NCI-H748 (cell line): ENCODE measurements around the gene ZNF217.
"Not testable (repeated sequence)": the region's sequence is repeated elsewhere in the genome, so short reads cannot be mapped to it uniquely, and the experiment has no call there.

ENCODE experiments used
- DNase-seq: peaks from one replicate; lab custom pipeline; 2025; ENCODE audit not compliant: unreplicated experiment; lab: John Stamatoyannopoulos, UW

The ZNF217 gene

DNA sequence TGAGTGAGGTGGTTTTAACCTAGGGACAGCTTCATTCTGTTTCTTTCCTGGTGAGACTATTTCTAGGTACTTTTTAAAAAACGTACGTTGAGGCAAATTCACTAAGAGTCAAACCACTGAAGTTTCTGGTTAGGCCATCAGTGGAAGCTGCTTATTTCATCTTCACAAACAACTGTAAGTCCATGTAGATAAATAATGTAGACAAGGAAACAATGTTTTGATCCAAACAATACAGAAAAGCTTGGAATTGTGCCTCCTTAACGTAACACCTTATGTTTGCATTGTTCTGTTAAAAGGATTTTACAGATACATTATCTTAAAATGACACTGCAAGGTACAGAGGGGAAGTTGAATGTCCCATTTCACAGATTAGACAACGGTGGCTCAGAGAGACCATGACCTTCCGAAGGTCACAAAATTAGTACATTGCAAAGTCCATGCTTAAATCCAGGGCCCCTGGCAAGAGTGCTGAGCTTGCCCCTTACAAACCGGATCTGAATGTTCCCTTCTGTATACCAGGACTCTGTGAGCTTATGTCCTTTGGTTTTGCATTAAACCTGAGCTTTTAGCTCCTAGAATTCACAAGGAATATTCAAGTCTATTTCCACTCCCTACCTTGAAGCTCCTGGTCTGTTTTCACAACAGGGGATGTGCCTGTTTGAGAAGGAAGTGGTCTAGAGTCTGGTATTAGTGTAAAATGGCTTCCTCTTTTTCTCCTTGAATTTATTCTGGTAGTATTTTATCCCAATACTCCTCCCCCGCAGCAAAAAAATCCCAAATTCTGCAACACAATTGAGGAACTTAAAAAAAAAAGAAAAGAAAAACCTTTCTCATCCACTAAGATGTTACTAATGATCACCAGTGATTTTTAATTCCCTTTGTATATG, 28.9 kb upstream of the ZNF217 start:
- no peak for DNase-seq

DNA sequence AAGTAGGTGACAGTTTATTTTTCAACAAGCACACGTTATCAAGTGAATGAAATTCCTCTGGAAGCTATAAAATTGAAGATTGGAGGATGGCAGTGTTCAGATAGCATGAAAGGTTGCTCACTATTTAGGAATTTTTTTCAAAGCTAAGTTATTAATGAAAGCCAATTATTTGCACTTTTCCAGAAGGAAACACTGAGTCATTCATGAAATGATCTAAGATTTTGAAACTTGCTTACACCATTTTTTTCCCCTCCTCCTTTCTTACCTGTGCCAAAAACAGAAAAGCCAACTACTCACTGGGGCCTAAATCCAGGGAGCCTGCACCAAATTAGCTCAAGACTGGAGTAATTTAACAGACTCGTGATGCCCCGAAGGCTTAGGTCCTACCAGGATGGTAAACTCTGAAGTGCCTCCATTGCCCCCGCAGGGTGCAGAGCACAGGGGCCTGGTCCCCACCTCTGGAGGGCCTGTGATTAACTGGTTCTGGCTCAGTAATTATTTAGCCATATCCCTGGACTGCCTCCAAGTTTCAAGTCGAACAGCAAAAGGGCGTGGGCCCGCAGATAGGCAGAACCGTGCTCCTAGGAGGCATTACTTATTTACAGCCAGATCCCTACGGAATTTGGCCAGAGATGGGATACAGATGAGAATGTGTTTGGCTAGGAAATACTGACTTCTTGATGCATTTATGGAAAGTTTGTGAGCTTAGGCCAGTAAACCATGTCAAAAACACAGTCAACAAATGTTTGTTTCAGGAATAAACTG, 28.0 kb upstream of the ZNF217 start:
- no peak for DNase-seq

DNA sequence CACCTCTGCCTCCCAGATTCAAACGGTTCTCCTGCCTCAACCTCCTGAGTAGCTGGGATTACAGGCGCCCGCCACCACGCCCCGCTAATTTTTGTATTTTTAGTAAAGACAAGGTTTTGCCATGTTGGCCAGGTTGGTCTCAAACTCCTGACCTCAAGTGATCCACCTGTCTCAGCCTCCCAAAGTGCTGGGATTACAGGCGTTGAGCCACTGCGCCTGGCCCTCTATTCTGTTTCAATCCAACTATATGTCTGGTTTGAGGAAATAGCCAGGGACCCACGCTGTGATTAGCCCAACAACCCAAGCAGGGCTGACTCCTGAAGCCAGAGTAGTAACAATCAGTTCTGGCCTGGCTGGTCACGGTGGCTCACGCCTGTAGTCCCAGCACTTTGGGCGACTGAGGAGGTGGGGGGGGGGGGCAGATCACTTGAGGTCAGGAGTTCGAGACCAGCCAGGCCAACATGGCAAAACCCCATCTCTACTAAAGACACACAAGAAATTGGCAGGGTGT, 24.9 kb upstream of the ZNF217 start:
- DNase-seq: not testable (repeated sequence)

DNA sequence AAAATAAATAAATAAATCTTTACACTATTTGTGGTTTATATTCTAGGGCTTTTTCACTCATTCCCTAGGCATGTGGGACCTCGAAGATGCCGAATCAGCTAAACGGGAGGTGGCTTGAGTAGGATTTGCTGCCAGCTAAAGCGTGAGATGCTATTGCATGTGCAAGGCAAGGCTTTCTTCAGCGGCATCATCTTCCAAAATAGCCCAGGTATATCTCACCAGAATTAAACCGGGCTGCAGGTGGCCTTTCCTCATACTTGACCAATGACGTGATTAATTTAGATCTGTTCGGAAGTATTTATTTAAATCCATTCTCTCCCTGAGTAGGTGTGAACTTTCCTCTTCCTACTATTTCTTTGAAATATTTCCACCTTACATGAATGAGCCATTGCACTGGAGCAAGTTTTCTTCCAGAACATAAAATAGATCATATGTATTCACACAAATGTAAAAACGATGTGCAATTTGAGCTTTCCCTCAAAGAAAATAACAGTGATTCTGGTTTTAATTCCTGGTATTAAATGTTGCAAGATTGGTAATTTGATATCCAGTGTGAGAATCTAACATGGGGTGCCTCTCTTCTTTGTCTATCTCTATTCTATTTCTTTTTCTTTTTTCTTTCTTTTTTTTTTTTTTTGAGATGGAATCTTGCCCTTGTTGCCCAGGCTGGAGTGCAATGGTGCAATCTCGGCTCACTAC, 24.3 kb upstream of the ZNF217 start:
- no peak for DNase-seq

DNA sequence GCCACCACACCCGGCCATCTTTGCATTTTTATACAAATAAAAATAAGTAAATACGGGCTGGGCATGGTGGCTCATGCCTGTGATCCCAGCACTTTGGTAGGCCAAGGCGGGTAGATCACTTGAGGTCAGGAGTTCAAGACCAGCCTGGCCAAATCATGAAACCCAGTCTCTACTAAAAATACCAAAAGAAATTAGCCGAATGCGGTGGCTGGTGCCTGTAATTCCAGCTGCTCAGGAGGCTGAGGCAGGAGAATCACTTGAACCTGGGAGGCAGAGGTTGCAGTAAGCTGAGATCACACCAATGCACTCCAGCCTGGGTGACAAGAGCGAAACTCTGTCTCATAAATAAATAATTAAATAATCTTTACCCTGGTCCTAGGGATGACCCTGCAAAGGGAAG, 22.9 kb upstream of the ZNF217 start:
- DNase-seq: not testable (repeated sequence)

DNA sequence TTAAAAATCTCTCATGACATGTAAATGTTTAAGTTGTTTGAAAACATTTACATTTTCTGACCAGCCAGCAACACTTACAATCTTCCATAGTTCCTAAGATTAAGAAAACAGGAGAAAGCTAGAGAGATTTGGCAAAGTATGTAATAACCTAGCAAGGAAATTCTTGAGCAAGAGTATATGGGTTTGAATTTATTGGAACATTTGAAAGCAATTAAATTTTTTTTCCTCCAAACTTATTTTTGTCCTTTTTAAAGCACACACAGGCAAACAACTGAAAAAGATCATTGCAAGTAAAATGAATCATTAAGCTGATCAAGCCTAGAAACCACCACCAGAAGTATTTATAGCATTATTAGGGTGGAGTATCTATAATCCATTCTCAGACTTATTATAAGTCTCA, 20.1 kb upstream of the ZNF217 start:
- DNase-seq: no peak

DNA sequence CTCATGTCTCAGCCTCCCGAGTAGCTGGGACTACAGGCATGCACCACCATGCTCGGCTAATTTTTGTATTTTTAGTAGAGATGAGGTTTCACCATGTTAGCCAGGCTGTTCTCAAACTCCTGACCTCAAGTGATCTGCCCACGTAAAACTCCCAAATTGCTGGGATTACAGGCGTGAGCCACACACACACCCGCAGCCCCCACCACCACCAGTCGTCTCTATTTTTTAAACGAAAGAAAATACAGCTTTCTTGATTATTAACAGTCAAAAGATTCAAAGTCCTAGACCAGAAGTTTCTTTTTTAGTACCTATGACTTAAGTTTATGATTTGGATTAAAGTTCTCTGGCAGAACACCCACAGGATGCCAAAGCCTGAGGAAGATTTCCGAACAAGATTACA, 18.6 kb upstream of the ZNF217 start:
- not testable (repeated sequence) for DNase-seq

DNA sequence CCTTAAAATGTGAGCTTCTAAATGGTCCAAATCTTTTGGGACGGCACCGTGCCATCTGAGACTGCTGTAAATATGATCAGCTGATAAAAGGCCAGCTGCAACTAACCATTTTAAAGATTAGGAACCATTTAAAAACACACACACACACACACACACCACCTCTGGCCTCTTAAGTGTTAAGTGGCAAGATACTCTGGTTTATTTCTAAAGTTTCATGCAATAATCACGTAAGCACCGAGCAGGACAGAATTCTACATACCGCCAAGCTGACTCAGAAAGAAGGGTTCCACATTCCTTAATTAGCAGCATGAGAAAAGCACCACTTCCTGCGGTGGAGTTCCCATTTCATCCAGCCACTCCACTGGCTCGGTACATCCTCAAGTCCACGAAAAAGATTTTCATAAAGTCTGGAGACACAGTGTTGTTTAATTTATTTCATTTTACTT, 17.8 kb upstream of the ZNF217 start:
- DNase-seq: no peak

DNA sequence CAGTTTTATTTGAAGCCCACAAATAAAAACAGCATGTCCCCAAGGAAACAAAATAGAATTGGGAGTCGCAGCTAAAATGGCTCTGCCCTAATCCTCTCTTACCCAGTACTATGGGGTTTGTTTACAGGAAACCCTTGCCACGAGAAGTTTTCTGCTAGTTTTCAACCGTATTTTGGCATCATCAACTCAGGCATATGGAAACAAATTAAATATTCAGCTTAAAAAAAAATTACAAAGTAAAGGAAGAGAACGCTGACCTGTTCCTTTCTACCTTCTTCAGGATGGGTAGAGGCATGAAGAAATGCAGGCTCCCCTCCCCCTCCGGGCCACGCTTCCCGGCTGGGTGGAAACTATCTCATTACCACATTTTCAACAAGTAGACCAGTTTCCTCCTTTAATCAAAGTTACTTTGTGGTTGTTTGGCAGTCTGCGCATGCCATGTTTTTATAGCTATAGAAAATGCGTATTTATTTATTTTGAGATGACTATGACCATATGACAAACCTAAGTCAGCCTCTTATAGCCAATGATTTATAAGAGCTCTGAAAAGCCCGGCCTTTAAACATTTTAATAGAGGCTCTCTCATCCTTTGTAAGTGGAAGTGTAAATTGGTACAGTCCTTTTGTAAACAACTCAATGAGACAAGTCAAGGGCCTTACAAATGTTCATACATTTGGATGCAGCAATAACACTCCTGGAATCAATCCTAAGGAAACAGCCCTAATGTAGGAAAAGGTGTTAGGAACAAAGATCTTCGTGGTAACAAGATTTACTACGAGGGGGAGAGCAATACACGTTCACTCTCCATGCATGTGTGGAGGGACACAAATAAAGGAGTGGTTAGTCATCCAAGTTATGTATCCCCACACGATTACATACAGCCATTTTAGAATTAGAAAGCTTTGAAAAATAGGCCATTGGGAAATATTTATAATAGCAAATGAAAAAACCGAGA, 16.1 kb upstream of the ZNF217 start:
- DNase-seq: peak; percentile 3

DNA sequence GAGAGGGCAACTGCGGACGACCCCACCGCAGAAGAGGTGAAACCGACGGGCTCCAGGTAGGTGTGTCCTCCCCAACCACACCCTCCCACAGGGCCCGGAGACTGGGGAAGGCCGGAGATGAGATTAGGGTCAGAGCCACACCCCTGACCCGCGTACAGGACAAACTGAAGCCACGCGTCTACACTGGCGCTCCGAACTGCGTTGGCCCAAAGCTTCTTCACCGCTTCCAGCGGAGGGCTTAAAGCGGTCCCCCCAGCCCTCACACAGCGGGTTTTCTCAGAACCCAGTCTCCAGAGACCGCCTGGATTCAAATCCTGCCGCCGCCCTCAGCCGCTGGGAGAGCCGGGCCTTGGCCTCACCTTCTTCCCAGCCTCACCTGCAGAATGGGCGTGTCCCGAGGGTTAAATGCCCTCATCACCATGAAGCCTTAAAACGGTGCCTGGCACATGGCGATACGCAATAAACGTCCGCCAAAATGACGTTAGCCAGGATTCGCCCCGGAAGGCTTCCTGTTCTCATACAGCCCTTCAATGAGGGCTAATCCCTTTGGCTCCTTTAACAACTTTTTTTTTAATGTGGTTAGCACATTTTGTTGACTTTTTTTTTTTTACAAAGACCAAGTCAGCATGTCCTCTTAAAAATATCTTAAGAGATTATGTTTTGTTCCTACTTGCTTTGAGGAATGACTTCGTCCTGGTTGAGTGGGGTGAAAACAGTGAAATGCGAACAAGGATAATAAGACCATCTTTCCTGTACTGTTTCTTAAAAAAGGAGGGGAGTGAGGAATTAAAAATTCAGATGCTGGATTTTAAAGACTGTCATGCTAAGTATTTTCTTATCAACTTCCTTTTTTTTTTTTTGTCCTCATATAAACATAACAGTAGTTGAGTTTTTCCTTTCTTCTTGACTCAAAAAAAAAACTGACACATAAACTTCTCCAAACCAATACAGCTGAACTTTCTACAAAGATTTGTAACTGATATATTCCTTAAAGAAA, 15.1 kb upstream of the ZNF217 start:
- DNase-seq: no peak

DNA sequence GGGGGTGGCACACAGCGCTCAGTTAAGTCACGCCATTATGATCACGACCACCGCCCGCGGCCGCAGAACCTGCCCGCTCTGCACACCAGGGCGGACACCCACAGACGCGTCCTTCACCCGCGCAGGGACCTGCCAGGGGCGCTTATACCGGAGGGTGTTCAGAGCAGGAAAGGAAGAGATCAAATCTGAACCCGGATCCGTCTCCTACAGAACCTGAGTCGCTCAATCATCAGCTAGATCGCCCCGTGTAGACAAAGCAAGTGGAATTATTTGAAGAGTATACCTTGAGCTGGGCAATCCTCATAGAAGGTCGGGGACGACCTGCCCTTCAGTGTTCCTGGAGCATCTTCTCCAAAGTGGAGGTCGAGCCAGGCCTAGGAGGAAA, 14.4 kb upstream of the ZNF217 start:
- DNase-seq: no peak

DNA sequence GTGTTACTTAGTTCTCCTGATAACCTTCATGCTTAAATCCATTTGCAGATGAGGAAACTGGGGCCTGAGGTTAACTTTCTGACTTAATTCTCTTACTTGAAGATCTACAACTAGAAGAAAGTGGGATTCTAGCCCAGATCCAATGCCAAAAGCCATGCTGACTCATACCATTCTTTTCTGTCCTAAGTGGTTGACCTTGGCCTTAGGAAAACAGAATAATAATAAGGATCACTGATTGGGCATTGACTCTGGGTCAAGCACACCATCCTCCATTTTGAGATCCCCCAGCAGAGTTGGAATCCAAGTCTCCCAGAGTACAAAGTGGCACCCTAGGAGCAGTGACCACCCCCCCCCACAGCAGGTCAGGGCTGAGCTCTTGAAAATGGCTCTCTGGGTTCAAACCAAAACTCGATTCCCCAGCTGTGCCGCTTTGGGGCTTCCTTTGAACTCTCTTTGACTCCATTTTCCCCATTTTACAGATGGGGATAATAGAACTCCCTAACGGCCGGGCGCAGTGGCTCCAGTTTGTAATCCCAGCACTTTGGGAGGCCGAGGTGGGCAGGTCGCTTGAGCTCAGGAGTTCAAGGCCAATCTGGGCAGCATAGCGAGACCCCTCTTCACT, 12.8 kb upstream of the ZNF217 start:
- no peak for DNase-seq

DNA sequence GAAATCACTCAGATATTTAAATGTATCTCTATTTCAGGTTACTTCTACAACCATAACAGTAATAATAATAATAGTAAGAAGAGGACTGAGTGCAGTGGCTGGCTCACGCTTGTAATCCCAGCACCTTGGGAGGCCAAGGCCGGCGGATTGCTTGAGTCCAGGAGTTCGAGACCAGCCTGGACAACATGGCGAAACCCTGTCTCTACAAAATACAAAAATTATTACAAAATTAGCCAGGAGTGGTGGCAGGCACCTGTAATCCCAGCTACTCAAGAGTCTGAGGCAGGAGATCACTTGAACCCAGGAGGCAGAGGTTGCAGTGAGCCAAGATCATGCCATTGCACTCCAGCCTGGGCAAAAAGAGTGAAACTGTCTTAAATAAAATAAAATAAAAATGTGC, 11.8 kb upstream of the ZNF217 start:
- DNase-seq: not testable (repeated sequence)

DNA sequence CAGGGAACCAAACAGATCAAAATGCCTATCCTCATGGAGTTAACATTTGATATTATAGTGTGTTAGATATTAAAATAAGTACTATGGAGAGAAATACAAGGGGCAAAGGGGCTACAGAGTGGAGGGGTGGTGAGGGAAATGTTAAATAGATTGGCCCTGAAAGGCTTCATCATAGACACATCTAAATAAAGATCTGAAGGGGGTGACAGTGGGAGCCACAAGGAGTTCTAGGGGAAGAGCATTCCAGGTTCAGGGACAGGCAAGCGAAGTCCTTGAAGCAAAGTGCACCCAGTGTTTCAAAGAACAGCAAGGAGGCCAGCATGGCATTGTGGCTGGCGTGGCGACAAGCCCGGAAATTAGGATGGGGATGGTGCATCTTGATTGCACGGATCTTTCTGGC, 11.2 kb upstream of the ZNF217 start:
- DNase-seq: not testable (repeated sequence)

DNA sequence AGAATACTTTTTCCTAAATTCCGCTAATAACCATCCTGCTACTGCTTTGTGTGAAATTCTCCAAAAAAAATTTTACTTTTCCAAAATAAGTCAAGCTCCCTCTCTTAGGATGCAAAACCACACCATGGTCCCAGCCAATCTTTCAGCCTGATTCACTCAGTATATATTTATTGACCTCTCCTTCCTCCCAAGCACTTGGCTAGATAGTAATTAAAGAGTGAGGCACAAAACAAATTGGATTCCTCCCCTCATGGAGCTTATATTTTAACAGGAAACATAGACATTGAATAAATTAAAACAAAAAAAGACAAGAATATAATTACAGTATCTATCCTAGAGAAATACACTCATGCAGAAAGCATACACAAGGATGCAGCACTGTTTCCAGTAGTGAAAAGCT, 9.0 kb upstream of the ZNF217 start:
- no peak for DNase-seq

DNA sequence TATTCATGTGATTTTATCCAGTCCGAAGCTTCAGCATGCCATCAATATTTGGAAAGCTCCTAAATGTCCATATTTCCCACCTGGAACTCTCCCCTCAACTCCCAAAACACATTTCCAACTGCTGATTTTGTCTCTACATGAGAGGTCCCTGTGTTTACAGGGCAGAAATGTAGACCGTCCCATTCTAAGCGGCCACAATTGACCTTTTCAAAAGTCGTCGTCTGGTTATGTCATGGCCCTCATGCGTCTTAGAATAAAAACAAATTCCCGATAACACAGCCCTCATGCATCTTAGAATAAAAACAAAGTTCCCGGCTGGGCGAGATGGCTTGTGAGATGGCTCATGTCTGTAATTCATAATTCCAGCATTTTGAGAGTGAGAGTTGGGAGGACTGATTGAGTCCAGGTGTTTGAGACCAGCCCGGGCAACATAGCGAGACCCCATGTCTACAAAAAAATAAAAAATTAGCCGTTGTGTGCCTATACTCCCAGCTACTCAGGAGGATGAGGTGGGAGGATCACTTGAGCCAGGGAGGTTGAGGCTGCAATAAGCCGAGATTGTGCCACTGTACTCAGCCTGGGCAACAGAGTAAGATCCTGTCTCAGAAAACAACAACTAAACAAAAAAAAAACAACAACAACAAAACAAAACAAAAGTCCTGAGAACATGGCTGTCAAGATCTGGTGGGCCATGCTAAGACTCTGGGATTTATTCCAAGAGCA, 6.4 kb upstream of the ZNF217 start:
- no peak for DNase-seq

DNA sequence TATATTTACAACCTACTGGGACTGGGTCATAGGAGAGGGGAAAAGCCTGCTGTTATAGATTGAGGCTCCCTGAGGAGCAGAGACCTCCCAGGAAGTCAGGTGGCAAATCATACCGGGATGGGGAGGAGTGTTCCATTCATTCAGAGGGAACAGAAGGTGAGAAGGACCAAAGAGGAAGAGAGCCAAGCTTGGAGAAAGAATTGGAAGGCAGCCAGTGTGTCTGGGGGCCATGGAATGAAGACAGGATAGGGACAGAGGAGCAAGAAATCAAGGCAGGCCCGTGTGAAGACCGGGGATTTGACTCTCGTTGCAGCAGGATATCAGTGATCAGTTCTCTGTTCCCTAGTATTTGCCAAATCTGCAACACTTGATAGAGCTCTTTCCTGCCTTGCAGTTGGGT, 5.7 kb upstream of the ZNF217 start:
- no peak for DNase-seq

DNA sequence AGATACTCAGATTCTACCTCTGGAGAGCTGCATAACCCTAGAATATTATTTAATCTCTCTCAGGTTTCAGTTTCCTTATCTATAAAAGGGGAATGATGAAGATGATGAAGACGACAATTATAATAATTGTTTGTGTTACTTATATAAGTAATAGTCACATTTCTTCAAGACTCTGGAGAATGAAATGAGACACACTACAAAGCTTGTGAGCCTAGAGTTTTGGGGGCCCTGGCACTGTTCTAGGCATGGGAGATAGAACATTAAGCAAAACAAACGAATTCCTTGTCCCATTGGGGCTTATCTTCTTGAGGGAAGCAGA, 5.4 kb upstream of the ZNF217 start:
- DNase-seq: no peak
